ENCODE data around the gene SMC4.

- TF ChIP-seq POLR2A (IDR thresholded peaks at IDR 0.05), result no peak
- TF ChIP-seq, protein P1, sequence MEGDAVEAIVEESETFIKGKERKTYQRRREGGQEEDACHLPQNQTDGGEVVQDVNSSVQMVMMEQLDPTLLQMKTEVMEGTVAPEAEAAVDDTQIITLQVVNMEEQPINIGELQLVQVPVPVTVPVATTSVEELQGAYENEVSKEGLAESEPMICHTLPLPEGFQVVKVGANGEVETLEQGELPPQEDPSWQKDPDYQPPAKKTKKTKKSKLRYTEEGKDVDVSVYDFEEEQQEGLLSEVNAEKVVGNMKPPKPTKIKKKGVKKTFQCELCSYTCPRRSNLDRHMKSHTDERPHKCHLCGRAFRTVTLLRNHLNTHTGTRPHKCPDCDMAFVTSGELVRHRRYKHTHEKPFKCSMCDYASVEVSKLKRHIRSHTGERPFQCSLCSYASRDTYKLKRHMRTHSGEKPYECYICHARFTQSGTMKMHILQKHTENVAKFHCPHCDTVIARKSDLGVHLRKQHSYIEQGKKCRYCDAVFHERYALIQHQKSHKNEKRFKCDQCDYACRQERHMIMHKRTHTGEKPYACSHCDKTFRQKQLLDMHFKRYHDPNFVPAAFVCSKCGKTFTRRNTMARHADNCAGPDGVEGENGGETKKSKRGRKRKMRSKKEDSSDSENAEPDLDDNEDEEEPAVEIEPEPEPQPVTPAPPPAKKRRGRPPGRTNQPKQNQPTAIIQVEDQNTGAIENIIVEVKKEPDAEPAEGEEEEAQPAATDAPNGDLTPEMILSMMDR (IDR thresholded peaks at IDR 0.05), result no peak
These were observed 55.5 kb downstream of the SMC4 start for GRCh38 chr3:160454995-160455394.
